ENCODE data around the gene FRS3. TPM values are rescaled to one million over a fixed set of nuclear protein-coding genes. Genes with fewer than 3 reads are reported as not detected.

Gene FRS3
- total and polyA plus RNA-seq, 9 of the 15 experiments (the other 6 are each of a cell fraction or from before 2014, with no cell fraction given), result 0.03 to 3.7 (median 1.6) TPM

- TF ChIP-seq ZNF407 (IDR thresholded peaks at IDR 0.05; ENCODE audit: low read depth) (peak; percentile 54; the same call in 1 of the 2 replicates), PRPF4 (IDR thresholded peaks at IDR 0.05; ENCODE audit: insufficient read depth, low read depth, low read length, poor library complexity, severe bottlenecking) (peak; percentile 71), DDX20 (tag; IDR thresholded peaks at IDR 0.05; ENCODE audit: low read depth) (no peak), RBM39 (optimal IDR thresholded peaks at IDR 0.05; ENCODE audit: low read depth, low read length) (no peak), ZNF318 (IDR thresholded peaks at IDR 0.05; ENCODE audit: borderline replicate concordance in 1 of 2, low read depth in 1 of 2) (no peak), CREBBP (IDR thresholded peaks at IDR 0.05; ENCODE audit: low read depth, low read length) (no peak)
- TF ChIP-seq, protein P1, sequence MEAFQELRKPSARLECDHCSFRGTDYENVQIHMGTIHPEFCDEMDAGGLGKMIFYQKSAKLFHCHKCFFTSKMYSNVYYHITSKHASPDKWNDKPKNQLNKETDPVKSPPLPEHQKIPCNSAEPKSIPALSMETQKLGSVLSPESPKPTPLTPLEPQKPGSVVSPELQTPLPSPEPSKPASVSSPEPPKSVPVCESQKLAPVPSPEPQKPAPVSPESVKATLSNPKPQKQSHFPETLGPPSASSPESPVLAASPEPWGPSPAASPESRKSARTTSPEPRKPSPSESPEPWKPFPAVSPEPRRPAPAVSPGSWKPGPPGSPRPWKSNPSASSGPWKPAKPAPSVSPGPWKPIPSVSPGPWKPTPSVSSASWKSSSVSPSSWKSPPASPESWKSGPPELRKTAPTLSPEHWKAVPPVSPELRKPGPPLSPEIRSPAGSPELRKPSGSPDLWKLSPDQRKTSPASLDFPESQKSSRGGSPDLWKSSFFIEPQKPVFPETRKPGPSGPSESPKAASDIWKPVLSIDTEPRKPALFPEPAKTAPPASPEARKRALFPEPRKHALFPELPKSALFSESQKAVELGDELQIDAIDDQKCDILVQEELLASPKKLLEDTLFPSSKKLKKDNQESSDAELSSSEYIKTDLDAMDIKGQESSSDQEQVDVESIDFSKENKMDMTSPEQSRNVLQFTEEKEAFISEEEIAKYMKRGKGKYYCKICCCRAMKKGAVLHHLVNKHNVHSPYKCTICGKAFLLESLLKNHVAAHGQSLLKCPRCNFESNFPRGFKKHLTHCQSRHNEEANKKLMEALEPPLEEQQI (IDR thresholded peaks at IDR 0.05), result peak; percentile 75; the same call in 1 of the 2 replicates
Measured at GRCh38 chr6:41787219-41787917, 7.7 kb upstream of the FRS3 start, which contains the start of gene TOMM6 (continued).

Measured in K562 (cell line).